K562 (cell line): Measurements from ENCODE around the gene LCNL1. TPM values are rescaled to one million over a fixed set of nuclear protein-coding genes. Genes with fewer than 3 reads are reported as not detected.
A peak's percentile ranks its signal among the peaks of the same experiment; 100 is the strongest.

Experiments used
- ATAC-seq: fragments of 200-7000 bp; cut with Tn5 transposase; 3 replicates; pipeline ENCODE4 v1.9.1; 2020; ENCODE audit warnings: moderate library complexity
- BruUV-seq: library from RNA; stranded (reverse); fragments of 400-500 nt; replicated peaks from 2 replicates; lab custom pipeline; 2021; lab: Mats Ljungman, UMichigan
- CTCF ChIA-PET: fragments of 300-600 bp; formaldehyde crosslinking; extraction: SDS; loops from one replicate; lab custom pipeline; 2021; ENCODE audit warnings: low intra/inter-chr PET ratio; lab: Yijun Ruan, JAX
- POLR2A ChIA-PET: fragments of 300-600, 350-650 bp; sonication (Branson Sonifier 250); formaldehyde crosslinking; extraction: SDS; loops from one replicate; lab custom pipeline; 2021; ENCODE audit warnings: antibody characterized with exemption, inconsistent platforms; lab: Yijun Ruan, JAX
- DNase-seq, 4 experiments: peaks; one replicate each; pipeline versions ENCODE4 v3.0.0 to v3.0.0-alpha.2; 2011 to 2018; ENCODE audit warnings: low spot score in 3 of 4, mixed read lengths in 3 of 4; ENCODE audit errors: extremely low read depth in 1 of 4
- FAIRE-seq: peaks from 2 replicates; lab custom pipeline; 2011; peaks lifted over from hg19 to GRCh38; lab: Jason Lieb, UNC
- H2AFZ ChIP-seq: 2 replicates; pipeline ENCODE4 v1.6.0; 2011; ENCODE audit warnings: low read depth, low read length, control low read depth, inconsistent platforms
- H3K27ac ChIP-seq: fragments of 200-600 bp; 3 replicates; pipeline ENCODE4 v1.8.0; 2011; ENCODE audit warnings: low read depth, mild to moderate bottlenecking, control low read depth, inconsistent platforms, low read length, moderate library complexity, mixed read lengths; ENCODE audit errors: extremely low read depth
- H3K27me3 ChIP-seq, 2 experiments: fragments of 300-600 bp in 1 of 2; 2 replicates in 1 of 2; 3 replicates in 1 of 2; pipeline versions ENCODE4 v1.6.0 to v1.8.0; 2011; ENCODE audit warnings: inconsistent platforms in 2 of 2, low read length in 2 of 2, mild to moderate bottlenecking in 1 of 2, mixed read lengths in 1 of 2, moderate library complexity in 1 of 2; ENCODE audit not compliant: control insufficient read depth in 2 of 2, insufficient read depth in 2 of 2
- H3K36me3 ChIP-seq: fragments of 300-600 bp; 3 replicates; pipeline ENCODE4 v1.8.0; 2011; ENCODE audit warnings: mild to moderate bottlenecking, low read length, inconsistent platforms; ENCODE audit not compliant: control insufficient read depth, insufficient read depth
- H3K4me1 ChIP-seq, 2 experiments: fragments of 200-600 bp in 1 of 2; replicated peaks in 1 of 2; 2 replicates in 1 of 2; 3 replicates in 1 of 2; pipeline versions ENCODE4 v1.5.1 to v1.8.0; 2011; ENCODE audit warnings: inconsistent platforms in 2 of 2, low read length in 2 of 2, mild to moderate bottlenecking in 1 of 2, mixed read lengths in 1 of 2, moderate library complexity in 1 of 2; ENCODE audit not compliant: control insufficient read depth in 2 of 2, insufficient read depth in 2 of 2
- H3K4me2 ChIP-seq: 2 replicates; pipeline ENCODE4 v1.6.1; 2011; ENCODE audit warnings: low read length, control low read depth, inconsistent platforms, mixed read lengths; ENCODE audit not compliant: insufficient read depth
- H3K4me3 ChIP-seq: fragments of 200-600 bp; sonication (generic), shearing (Covaris generic); 2 replicates; pipeline ENCODE4 v1.5.1; 2016; ENCODE audit warnings: control low read depth, inconsistent platforms
- H3K79me2 ChIP-seq: fragments of 200-600 bp; 3 replicates; pipeline ENCODE4 v1.8.0; 2011; ENCODE audit warnings: low read length, inconsistent platforms; ENCODE audit not compliant: control insufficient read depth, insufficient read depth
- H3K9ac ChIP-seq, 2 experiments: 2 replicates each; pipeline versions ENCODE4 v1.6.0 to v1.6.1; 2011; ENCODE audit warnings: low read depth in 2 of 2, low read length in 2 of 2, control low read depth in 1 of 2, inconsistent platforms in 1 of 2, mild to moderate bottlenecking in 1 of 2, mixed read lengths in 1 of 2; ENCODE audit not compliant: insufficient read depth in 1 of 2
- H3K9me1 ChIP-seq: one replicate; pipeline ENCODE4 v1.6.0; 2011; ENCODE audit warnings: inconsistent platforms, mild to moderate bottlenecking, low read length, moderate library complexity; ENCODE audit not compliant: control insufficient read depth, insufficient read depth
- H3K9me3 ChIP-seq: replicated peaks from 2 replicates; pipeline ENCODE4 v1.5.1; 2011; ENCODE audit warnings: low read depth, low read length, inconsistent platforms; ENCODE audit not compliant: control insufficient read depth, insufficient read depth
- H4K20me1 ChIP-seq: replicated peaks from 2 replicates; pipeline ENCODE4 v1.6.1; 2011; ENCODE audit warnings: low read length, inconsistent platforms, mixed read lengths; ENCODE audit not compliant: control insufficient read depth, insufficient read depth
- ATF7 ChIP-seq: fragments of 450-650 bp; IDR thresholded peaks from 2 replicates; pipeline ENCODE4 v1.7.1; 2014; ENCODE audit warnings: mild to moderate bottlenecking, moderate library complexity
- CCNT2 ChIP-seq: IDR thresholded peaks from 2 replicates; pipeline ENCODE4 v1.6.1; 2011; ENCODE audit warnings: borderline replicate concordance, low read depth, mild to moderate bottlenecking, moderate library complexity, mixed read lengths, low read length; ENCODE audit not compliant: insufficient read length; ENCODE audit errors: extremely low read depth
- DIDO1 ChIP-seq: fragments of 450-650 bp; IDR thresholded peaks from 2 replicates; pipeline ENCODE4 v1.6.1; 2016; ENCODE audit warnings: low read depth, missing biosample characterization, missing genetic modification characterization
- ELF2 ChIP-seq: fragments of 250-450 bp; sonication (Bioruptor Pico); IDR thresholded peaks from 2 replicates; pipeline ENCODE4 v1.5.0; 2021; ENCODE audit warnings: mild to moderate bottlenecking
- ETS1 ChIP-seq: conservative IDR thresholded peaks from 2 replicates; pipeline ENCODE4 v1.6.1; 2011; ENCODE audit warnings: low read depth, mild to moderate bottlenecking, low read length; ENCODE audit not compliant: control insufficient read depth
- HDAC3 ChIP-seq: fragments of 450-650 bp; IDR thresholded peaks from 2 replicates; pipeline ENCODE4 v1.6.1; 2018; ENCODE audit warnings: borderline replicate concordance, mild to moderate bottlenecking, moderate library complexity; ENCODE audit not compliant: partially characterized antibody
- HIVEP1 ChIP-seq: fragments of 250-450 bp; sonication (Bioruptor Pico); IDR thresholded peaks from 2 replicates; pipeline ENCODE4 v1.4.0; 2020; ENCODE audit warnings: mild to moderate bottlenecking
- MBD2 ChIP-seq: sonication (generic); IDR thresholded peaks from 2 replicates; pipeline ENCODE4 v1.6.1; 2016; ENCODE audit warnings: low read depth, borderline replicate concordance
- NR2F6 ChIP-seq: fragments of 450-650 bp; formaldehyde crosslinking; IDR thresholded peaks from 2 replicates; pipeline ENCODE4 v1.4.0; 2020; ENCODE audit warnings: mild to moderate bottlenecking
- PHB ChIP-seq: fragments of 250-450 bp; sonication (Bioruptor Pico); IDR thresholded peaks from 2 replicates; pipeline ENCODE4 v1.5.0; 2021
- PRPF4 ChIP-seq: fragments of 200-400 bp; formaldehyde crosslinking; IDR thresholded peaks from one replicate; pipeline ENCODE4 v1.6.1; 2017; ENCODE audit warnings: low read length, low read depth, mild to moderate bottlenecking; ENCODE audit not compliant: insufficient read depth, poor library complexity, severe bottlenecking
- PURB ChIP-seq: sonication (generic); formaldehyde crosslinking; IDR thresholded peaks from 2 replicates; pipeline ENCODE4 v1.9.0; 2021; ENCODE audit warnings: low read depth, mild to moderate bottlenecking, missing genetic modification reagents
- RCOR1 ChIP-seq, 2 experiments: IDR thresholded peaks; 2 replicates each; pipeline ENCODE4 v1.6.1; 2012; ENCODE audit warnings: low read depth in 2 of 2, low read length in 2 of 2, borderline replicate concordance in 1 of 2, improper control_type of control experiment in 1 of 2
- SUPT5H ChIP-seq: fragments of 450-650 bp; IDR thresholded peaks from 2 replicates; pipeline ENCODE4 v1.6.1; 2016
- TARDBP ChIP-seq: fragments of 450-650 bp; IDR thresholded peaks from 2 replicates; pipeline ENCODE4 v1.6.1; 2016
- TBP ChIP-seq: optimal IDR thresholded peaks from 2 replicates; pipeline ENCODE3; 2011; ENCODE audit warnings: low read depth, low read length, improper control_type of control experiment
- ZNF324 ChIP-seq: fragments of 250-450 bp; sonication (Bioruptor Pico); IDR thresholded peaks from 2 replicates; pipeline ENCODE4 v1.4.0; 2020; ENCODE audit warnings: mild to moderate bottlenecking
- ZNF449 ChIP-seq: fragments of 250-450 bp; sonication (Bioruptor Pico); IDR thresholded peaks from 2 replicates; pipeline ENCODE4 v1.8.0; 2022; ENCODE audit warnings: moderate library complexity, mild to moderate bottlenecking, inconsistent platforms
- ZNF561 ChIP-seq: fragments of 450-650 bp; formaldehyde crosslinking; conservative IDR thresholded peaks from 2 replicates; pipeline ENCODE4 v1.4.0; 2020; ENCODE audit warnings: mild to moderate bottlenecking, moderate library complexity
- ZNF707 ChIP-seq: fragments of 250-450 bp; sonication (Bioruptor Pico); conservative IDR thresholded peaks from 2 replicates; pipeline ENCODE4 v1.8.0; 2022; ENCODE audit warnings: inconsistent platforms, mild to moderate bottlenecking, moderate library complexity
- WGBS: fragments of 100-300 bp; shearing (Covaris generic); methylation state at CpG from one replicate; pipeline ENCODE4 v1.1.6; 2016; ENCODE audit warnings: low coverage, mixed read lengths; ENCODE audit not compliant: insufficient coverage; ENCODE audit errors: missing lambda C conversion rate; 5-methylcytosine and 5-hydroxymethylcytosine counted together
- in situ Hi-C: fragments of 300-500 bp; cut with MboI; formaldehyde crosslinking; loops from 4 replicates; pipeline ENCODE4 v1.15.0; 2018; ENCODE audit warnings: inconsistent platforms, mixed read lengths
- intact Hi-C: fragments of 100-400 bp; cut with micrococcal nuclease; formaldehyde crosslinking; loops from 2 replicates; pipeline ENCODE4 v1.14.2; 2022
- polyA plus RNA-seq, 8 experiments: library from polyadenylated mRNA; depleted of rRNA in 4 of 8; stranded (reverse) in 5 of 8; unstranded in 3 of 8; fragments of >200 nt; fragmentation: Nextera tagmentation in 2 of 8; fragmentation: Illumina TruSeq in 1 of 8; extraction: Ambion mirVana in 2 of 8; extraction: Trizol in 1 of 8; gene quantifications; 2 replicates each; pipeline versions ENCODE4 v1.2.1 to v1.2.3, GENCODE V29; 2011 to 2014; ENCODE audit warnings: inconsistent platforms in 1 of 8, missing spikeins in 1 of 8
- total RNA-seq, 7 experiments: library from RNA; depleted of rRNA in 6 of 7; stranded (reverse); fragments of >200 nt in 6 of 7; fragmentation: Illumina TruSeq in 2 of 7; extraction: Trizol in 2 of 7; gene quantifications; 2 replicates each; pipeline versions ENCODE4 v1.2.1 to v1.2.3, GENCODE V29; 2011 to 2021; ENCODE audit warnings: low replicate concordance in 1 of 7

Gene LCNL1
- total and polyA plus RNA-seq, 9 of the 15 experiments (the other 6 are each of a cell fraction or from before 2014, with no cell fraction given), result 0.04 to 0.16 (median 0.04) TPM; not detected in 4

GRCh38 chr9:136996361-136997292, 13.8 kb downstream of the LCNL1 start, which contains the start of gene CLIC3:
Gene CLIC3 (minus strand): TSS chr9:136996568. CDS start chr9:136996543, 25 bp downstream.
- no peaks in the 10 kb centered on the region; the same call in 1 of the 2 replicates for H3K9me3 ChIP-seq
- peak within 1 kb of the TSS; percentile 64 for H3K4me2 ChIP-seq
- H3K27me3 ChIP-seq, result no peaks in the 10 kb centered on the region
- ATAC-seq (peak; percentile 59), FAIRE-seq (peak; percentile 51), DNase-seq (peak; percentile 71 to 80 (median 79))
- no TSS peak for BruUV-seq
- H3K4me3 ChIP-seq, result peak within 1 kb of the TSS; percentile 26
- ChIA-PET POLR2A (interaction anchor here (0.6 to 1.3 kb wide), 7 partner anchors 8 to 600 kb away, joined by 3 to 4 read pairs (median 3); no protein-coding TSS in a partner anchor), CTCF (no interaction called here)
- 4% methylated on average over 32 of the region's 35 CpGs for WGBS
- H3K9me1 ChIP-seq, result no peaks in the 10 kb centered on the region
- intact Hi-C loops (no loop called here), in situ Hi-C loops (no loop called here)
- peaks cover 22% of the 10 kb centered on the region; the same call in 1 of the 3 replicates for H3K36me3 ChIP-seq
- H2AFZ ChIP-seq, result peak within 1 kb of the TSS; percentile 52; the same call in 1 of the 2 replicates
- H3K9ac ChIP-seq, result peak within 1 kb of the TSS; percentile 27 to 88; a peak in 3 of 4 replicates
- H3K27ac ChIP-seq, result peak within 1 kb of the TSS; percentile 34; the same call in 1 of the 3 replicates
- H4K20me1 ChIP-seq, result no peaks in the 10 kb centered on the region
- H3K79me2 ChIP-seq, result peaks cover 18% of the 10 kb centered on the region
- peaks cover 27 to 66% of the 10 kb centered on the region in 2 experiments; a peak in 4 of 5 replicates for H3K4me1 ChIP-seq
- TF ChIP-seq PURB (CRISPR knock-in tag), result no peak
- TF ChIP-seq ELF2 (CRISPR knock-in tag), result no peak
- TF ChIP-seq DIDO1, result no peak
- TF ChIP-seq ETS1, result peak; percentile 80
- TF ChIP-seq ZNF707, result no peak
- TF ChIP-seq HDAC3, result no peak
- TF ChIP-seq ZNF449, result no peak
- TF ChIP-seq PHB (CRISPR knock-in tag), result 0 out of 2 replicates have a peak, but pooled peaks have one; percentile 20
- TF ChIP-seq CCNT2, result peak; percentile 11
- no peak for TF ChIP-seq RCOR1 (IDR thresholded peaks at IDR 0.05; ENCODE audit: borderline replicate concordance in 1 of 2, low read depth in 2 of 2, low read length in 2 of 2)
- TF ChIP-seq NR2F6 (CRISPR knock-in tag), result no peak
- TF ChIP-seq ZNF324 (CRISPR knock-in tag), result no peak
- TF ChIP-seq MBD2, result no peak
- TF ChIP-seq ATF7, result 0 out of 2 replicates have a peak, but pooled peaks have one; percentile 17
- 0 out of 2 replicates have a peak, but pooled peaks have one; percentile 39 for TF ChIP-seq SUPT5H
- no peak for TF ChIP-seq PRPF4
- no peak for TF ChIP-seq ZNF561 (CRISPR knock-in tag)
- TF ChIP-seq TBP, result no peak
- TF ChIP-seq HIVEP1 (CRISPR knock-in tag), result no peak
- TF ChIP-seq TARDBP, result no peak
